Gastrocnemius medialis (tissue), 4 donors: ENCODE data around the gene COL9A1. TPM values are rescaled to one million over a fixed set of nuclear protein-coding genes. Genes with fewer than 3 reads are reported as not detected.
A peak's percentile ranks its signal among the peaks of the same experiment; 100 is the strongest.

Source experiments
- ATAC-seq, 2 donors: fragments of 150-250 bp; one replicate each; pipeline ENCODE4 v1.9.1; 2016
- DNase-seq, 2 donors: peaks; one replicate each; pipeline ENCODE4 v3.0.0-alpha.2; 2019
- H3K27ac ChIP-seq, 4 donors: fragments of 200-600 bp; sonication (generic); 1 replicate in 1 of 4; 2 replicates in 3 of 4; pipeline ENCODE4 v1.5.1; 2016 to 2018; ENCODE audit warnings: mild to moderate bottlenecking in 2 of 4, moderate library complexity in 1 of 4
- H3K27me3 ChIP-seq, 3 donors: fragments of 200-600 bp; sonication (generic) in 2 of 3; 1 replicate in 1 of 3; 2 replicates in 2 of 3; pipeline versions ENCODE4 v1.5.1 to v1.6.0; 2016 to 2019; ENCODE audit warnings: mild to moderate bottlenecking in 1 of 3, moderate library complexity in 1 of 3
- H3K36me3 ChIP-seq, 2 donors: fragments of 200-600 bp; sonication (generic) in 1 of 2; one replicate each; pipeline ENCODE4 v1.5.1; 2017 to 2018
- H3K4me1 ChIP-seq, 2 donors: fragments of 200-600 bp; sonication (generic) in 1 of 2; one replicate each; pipeline ENCODE4 v1.5.1; 2016 to 2017; ENCODE audit warnings: mild to moderate bottlenecking in 2 of 2
- H3K4me3 ChIP-seq, 4 donors: fragments of 200-600 bp; sonication (generic) in 3 of 4; 1 replicate in 1 of 4; 2 replicates in 3 of 4; pipeline ENCODE4 v1.5.1; 2016 to 2019; ENCODE audit warnings: mild to moderate bottlenecking in 2 of 4
- H3K9me3 ChIP-seq, 3 donors: fragments of 200-600 bp; sonication (generic) in 2 of 3; 1 replicate in 1 of 3; 2 replicates in 2 of 3; pipeline ENCODE4 v1.5.1; 2016 to 2019
- CTCF ChIP-seq, 5 experiments: fragments of 450-650 bp in 3 of 5; fragments of 200-600 bp in 2 of 5; sonication (generic) in 2 of 5; IDR thresholded peaks in 4 of 5; conservative IDR thresholded peaks in 1 of 5; 1 replicate in 4 of 5; 2 replicates in 1 of 5; pipeline ENCODE4 v1.5.1; 2016 to 2019; ENCODE audit warnings: antibody characterized with exemption in 5 of 5, mild to moderate bottlenecking in 3 of 5, moderate library complexity in 3 of 5
- POLR2A ChIP-seq, 2 donors: fragments of 450-650 bp; IDR thresholded peaks; one replicate each; pipeline ENCODE4 v1.6.1; 2017; ENCODE audit warnings: antibody characterized with exemption in 2 of 2, mild to moderate bottlenecking in 2 of 2, moderate library complexity in 2 of 2
- in situ Hi-C, 4 donors: fragments of 200-750 bp; cut with MboI; loops; one replicate each; pipeline versions ENCODE4 v1.15.0 to v1.8.0; 2017; ENCODE audit warnings: low sequenced_read_pairs in 4 of 4
- intact Hi-C: fragments of 100-400 bp; cut with DNase I; formaldehyde crosslinking; loops from one replicate; pipeline ENCODE4 v1.15.1; 2023; ENCODE audit warnings: low total_unique reads
- total RNA-seq, 4 donors: library from RNA; depleted of rRNA; stranded (reverse); fragments of >200 nt; gene quantifications; one replicate each; pipeline versions ENCODE4 v1.1.0 to v1.2.3, GENCODE V29; 2016

Gene COL9A1
- total RNA-seq, 4 donors from 2014 or later, result not detected

GRCh38 chr6:70282919-70283461, 19.9 kb downstream of the COL9A1 start:
- ATAC-seq (no peak), DNase-seq (no peak)
- Histone ChIP-seq H3K4me1 (no peaks in the 10 kb centered on the region), H3K27ac (no peak overlapping the region), H3K36me3 (no peaks in the 10 kb centered on the region), H3K27me3 (peaks cover 17 to 41% (median 20%) of the 10 kb centered on the region in 3 donors), H3K9me3 (no peaks in the 10 kb centered on the region), H3K4me3 (peak overlapping the region in 2 of 4 donors; percentile 6 to 14)
- intact Hi-C loops, result no loop called here
- in situ Hi-C loops, result no loop called here
- TF ChIP-seq POLR2A (IDR thresholded peaks at IDR 0.05), result no peak
- no peak for TF ChIP-seq CTCF (IDR thresholded peaks at IDR 0.05 in 4 of 5, conservative IDR thresholded peaks at IDR 0.05 in 1 of 5)

- peak overlapping the region in 1 of 4 donors; percentile 14 for H3K4me3 ChIP-seq
- peaks cover 17 to 41% (median 20%) of the 10 kb centered on the region in 3 donors for H3K27me3 ChIP-seq
- in situ Hi-C loops, result no loop called here
- H3K27ac ChIP-seq, result no peak overlapping the region
- no peak for ATAC-seq
- no peak for DNase-seq
- no peak for TF ChIP-seq POLR2A (IDR thresholded peaks at IDR 0.05)
- TF ChIP-seq CTCF (IDR thresholded peaks at IDR 0.05 in 4 of 5, conservative IDR thresholded peaks at IDR 0.05 in 1 of 5), result no peak
- intact Hi-C loops, result no loop called here
- no peaks in the 10 kb centered on the region for H3K4me1 ChIP-seq
- no peaks in the 10 kb centered on the region for H3K36me3 ChIP-seq
- no peaks in the 10 kb centered on the region for H3K9me3 ChIP-seq
These were observed 20.5 kb downstream of the COL9A1 start for GRCh38 chr6:70282312-70282918.

- intact Hi-C loops (no loop called here), in situ Hi-C loops (no loop called here)
- Histone ChIP-seq H3K9me3 (no peaks in the 10 kb centered on the region), H3K36me3 (no peaks in the 10 kb centered on the region), H3K27me3 (peaks cover 17 to 41% (median 20%) of the 10 kb centered on the region in 3 donors), H3K4me3 (no peak overlapping the region), H3K4me1 (no peaks in the 10 kb centered on the region), H3K27ac (no peak overlapping the region)
- DNase-seq (no peak), ATAC-seq (no peak)
- TF ChIP-seq CTCF (IDR thresholded peaks at IDR 0.05 in 4 of 5, conservative IDR thresholded peaks at IDR 0.05 in 1 of 5) (no peak), POLR2A (IDR thresholded peaks at IDR 0.05) (no peak)
These were observed 21.0 kb downstream of the COL9A1 start for GRCh38 chr6:70281923-70282311.

GRCh38 chr6:70280400-70280853, 22.5 kb downstream of the COL9A1 start:
- no peak for TF ChIP-seq CTCF (IDR thresholded peaks at IDR 0.05 in 4 of 5, conservative IDR thresholded peaks at IDR 0.05 in 1 of 5)
- no peak for TF ChIP-seq POLR2A (IDR thresholded peaks at IDR 0.05)
- intact Hi-C loops, result no loop called here
- Histone ChIP-seq H3K9me3 (no peaks in the 10 kb centered on the region), H3K36me3 (no peaks in the 10 kb centered on the region), H3K27ac (no peak overlapping the region), H3K4me1 (no peaks in the 10 kb centered on the region), H3K27me3 (peaks cover 17 to 35% (median 20%) of the 10 kb centered on the region in 3 donors), H3K4me3 (no peak overlapping the region)
- in situ Hi-C loops, result no loop called here
- DNase-seq, result no peak
- no peak for ATAC-seq
